ENCODE results near the gene TIMM29. TPM values are rescaled to one million over a fixed set of nuclear protein-coding genes. Genes with fewer than 3 reads are reported as not detected.

TIMM29 gene
- total RNA-seq, 2 donors from 2014 or later = 20.0 to 26.8 TPM

DNA sequence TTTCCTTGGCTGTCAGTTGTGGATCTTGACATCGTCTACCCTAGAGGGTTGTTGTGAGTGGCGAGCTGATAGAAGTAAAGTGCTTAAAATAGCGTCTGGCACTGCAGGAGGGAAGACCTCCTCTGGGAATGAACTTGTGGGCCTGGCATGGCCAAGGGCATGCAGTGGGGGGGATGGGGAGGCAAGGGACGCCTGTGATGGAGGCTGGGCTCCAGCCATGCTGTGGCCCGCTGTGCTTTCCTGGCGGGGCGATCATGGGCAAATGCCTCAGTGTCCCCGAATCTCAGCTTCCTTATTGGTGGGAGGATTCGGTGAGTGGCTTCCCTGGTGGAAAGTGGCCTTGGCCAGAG, 46.5 kb upstream of the TIMM29 start:
- TF ChIP-seq, protein P1, sequence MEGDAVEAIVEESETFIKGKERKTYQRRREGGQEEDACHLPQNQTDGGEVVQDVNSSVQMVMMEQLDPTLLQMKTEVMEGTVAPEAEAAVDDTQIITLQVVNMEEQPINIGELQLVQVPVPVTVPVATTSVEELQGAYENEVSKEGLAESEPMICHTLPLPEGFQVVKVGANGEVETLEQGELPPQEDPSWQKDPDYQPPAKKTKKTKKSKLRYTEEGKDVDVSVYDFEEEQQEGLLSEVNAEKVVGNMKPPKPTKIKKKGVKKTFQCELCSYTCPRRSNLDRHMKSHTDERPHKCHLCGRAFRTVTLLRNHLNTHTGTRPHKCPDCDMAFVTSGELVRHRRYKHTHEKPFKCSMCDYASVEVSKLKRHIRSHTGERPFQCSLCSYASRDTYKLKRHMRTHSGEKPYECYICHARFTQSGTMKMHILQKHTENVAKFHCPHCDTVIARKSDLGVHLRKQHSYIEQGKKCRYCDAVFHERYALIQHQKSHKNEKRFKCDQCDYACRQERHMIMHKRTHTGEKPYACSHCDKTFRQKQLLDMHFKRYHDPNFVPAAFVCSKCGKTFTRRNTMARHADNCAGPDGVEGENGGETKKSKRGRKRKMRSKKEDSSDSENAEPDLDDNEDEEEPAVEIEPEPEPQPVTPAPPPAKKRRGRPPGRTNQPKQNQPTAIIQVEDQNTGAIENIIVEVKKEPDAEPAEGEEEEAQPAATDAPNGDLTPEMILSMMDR (conservative IDR thresholded peaks at IDR 0.05) = no peak
- H3K27ac ChIP-seq (ENCODE audit: low read depth, low read length) = peak overlapping the region; percentile 81
- no peaks in the 10 kb centered on the region for H3K9me3 Mint-ChIP-seq
- no peaks in the 10 kb centered on the region for H3K27me3 ChIP-seq (ENCODE audit: control insufficient read depth, insufficient read depth, low read length, poor library complexity, severe bottlenecking)
- no peaks in the 10 kb centered on the region for H3K36me3 ChIP-seq (ENCODE audit: control insufficient read depth, insufficient read depth, low read length)
- peaks cover 41% of the 10 kb centered on the region for H3K4me1 Mint-ChIP-seq
- peak; percentile 52 for DNase-seq
- no peaks in the 10 kb centered on the region for H3K27me3 Mint-ChIP-seq (ENCODE audit: insufficient read depth)
- H3K4me3 ChIP-seq (ENCODE audit: low read length) = no peak overlapping the region
- H3K27ac Mint-ChIP-seq = peak overlapping the region; percentile 92
- peak overlapping the region; percentile 18 for H3K9ac ChIP-seq (ENCODE audit: extremely low read depth, low read length, poor library complexity, severe bottlenecking)
- H3K9me3 ChIP-seq (ENCODE audit: control insufficient read depth, low read length) = no peaks in the 10 kb centered on the region
- peak overlapping the region; percentile 37 for H3K4me3 Mint-ChIP-seq
- H3K4me1 ChIP-seq (ENCODE audit: control insufficient read depth, insufficient read depth, low read length) = peaks cover 19% of the 10 kb centered on the region
- WGBS, 2 experiments (ENCODE audit: insufficient coverage in 1 of 2, insufficient read length in 1 of 2) = 82 to 86% methylated on average over 7 to 9 of the region's 9 CpGs
- H3K36me3 Mint-ChIP-seq (ENCODE audit: low read depth) = no peaks in the 10 kb centered on the region

GRCh38 chr19:10884274-10884673, 44.3 kb upstream of the TIMM29 start:
- no peak overlapping the region for H3K4me3 Mint-ChIP-seq
- Histone ChIP-seq H3K27me3 (ENCODE audit: control insufficient read depth, insufficient read depth, low read length, poor library complexity, severe bottlenecking) (no peaks in the 10 kb centered on the region), H3K4me3 (ENCODE audit: low read length) (no peak overlapping the region), H3K9ac (ENCODE audit: extremely low read depth, low read length, poor library complexity, severe bottlenecking) (no peak overlapping the region), H3K27ac (ENCODE audit: low read depth, low read length) (no peak overlapping the region), H3K9me3 (ENCODE audit: control insufficient read depth, low read length) (no peaks in the 10 kb centered on the region), H3K4me1 (ENCODE audit: control insufficient read depth, insufficient read depth, low read length) (peaks cover 19% of the 10 kb centered on the region), H3K36me3 (ENCODE audit: control insufficient read depth, insufficient read depth, low read length) (no peaks in the 10 kb centered on the region)
- H3K9me3 Mint-ChIP-seq = no peaks in the 10 kb centered on the region
- TF ChIP-seq, protein P1 (conservative IDR thresholded peaks at IDR 0.05) = no peak
- H3K27me3 Mint-ChIP-seq (ENCODE audit: insufficient read depth) = no peaks in the 10 kb centered on the region
- no peaks in the 10 kb centered on the region for H3K36me3 Mint-ChIP-seq (ENCODE audit: low read depth)
- DNase-seq = no peak
- WGBS, 2 experiments (ENCODE audit: insufficient coverage in 1 of 2, insufficient read length in 1 of 2) = 94 to 95% methylated on average over 2 of the region's 2 CpGs
- peak overlapping the region; percentile 68 for H3K27ac Mint-ChIP-seq
- peaks cover 49% of the 10 kb centered on the region for H3K4me1 Mint-ChIP-seq

- TF ChIP-seq, protein P1 (conservative IDR thresholded peaks at IDR 0.05) = no peak
- H3K27ac Mint-ChIP-seq = peak overlapping the region; percentile 79
- no peak overlapping the region for H3K4me3 Mint-ChIP-seq
- Histone ChIP-seq H3K4me1 (ENCODE audit: control insufficient read depth, insufficient read depth, low read length) (peaks cover 15% of the 10 kb centered on the region), H3K9me3 (ENCODE audit: control insufficient read depth, low read length) (no peaks in the 10 kb centered on the region), H3K36me3 (ENCODE audit: control insufficient read depth, insufficient read depth, low read length) (no peaks in the 10 kb centered on the region), H3K27me3 (ENCODE audit: control insufficient read depth, insufficient read depth, low read length, poor library complexity, severe bottlenecking) (no peaks in the 10 kb centered on the region), H3K4me3 (ENCODE audit: low read length) (no peak overlapping the region), H3K9ac (ENCODE audit: extremely low read depth, low read length, poor library complexity, severe bottlenecking) (no peak overlapping the region), H3K27ac (ENCODE audit: low read depth, low read length) (peak overlapping the region; percentile 61)
- H3K9me3 Mint-ChIP-seq = no peaks in the 10 kb centered on the region
- H3K27me3 Mint-ChIP-seq (ENCODE audit: insufficient read depth) = no peaks in the 10 kb centered on the region
- no peaks in the 10 kb centered on the region for H3K36me3 Mint-ChIP-seq (ENCODE audit: low read depth)
- peaks cover 41% of the 10 kb centered on the region for H3K4me1 Mint-ChIP-seq
- 79 to 86% methylated on average over 12 to 20 of the region's 20 CpGs for WGBS, 2 experiments (ENCODE audit: insufficient coverage in 1 of 2, insufficient read length in 1 of 2)
- DNase-seq = peak; percentile 62
These were observed 43.1 kb upstream of the TIMM29 start for GRCh38 chr19:10885201-10886169.

All from endodermal cell (in vitro differentiated cells).